Duodenal mucosa (tissue), 2 donors: Measurements from ENCODE around the gene OMG.
"Not testable (repeated sequence)": the region's sequence is repeated elsewhere in the genome, so short reads cannot be mapped to it uniquely, and the experiment has no call there.

ENCODE experiments used
- H3K27ac ChIP-seq: one replicate; pipeline ENCODE4 v1.7.0; 2013; ENCODE audit warnings: low read depth, low read length
- H3K27me3 ChIP-seq, 2 donors: one replicate each; pipeline ENCODE4 v1.7.0; 2013; ENCODE audit warnings: low read length in 2 of 2, control low read depth in 1 of 2; ENCODE audit not compliant: insufficient read depth in 2 of 2, control insufficient read depth in 1 of 2
- H3K36me3 ChIP-seq, 2 donors: one replicate each; pipeline ENCODE4 v1.7.0; 2013; ENCODE audit warnings: low read length in 2 of 2, control low read depth in 1 of 2; ENCODE audit not compliant: insufficient read depth in 2 of 2, control insufficient read depth in 1 of 2
- H3K4me1 ChIP-seq, 2 donors: one replicate each; pipeline ENCODE4 v1.7.0; 2013; ENCODE audit warnings: low read length in 2 of 2, control low read depth in 1 of 2; ENCODE audit not compliant: insufficient read depth in 2 of 2, control insufficient read depth in 1 of 2
- H3K4me3 ChIP-seq, 2 donors: one replicate each; pipeline ENCODE4 v1.7.0; 2013; ENCODE audit warnings: low read length in 2 of 2, low read depth in 1 of 2
- H3K9ac ChIP-seq, 2 donors: one replicate each; pipeline ENCODE4 v1.7.0; 2013; ENCODE audit warnings: low read length in 2 of 2, low read depth in 1 of 2
- H3K9me3 ChIP-seq, 2 donors: one replicate each; pipeline ENCODE4 v1.7.0; 2013; ENCODE audit warnings: low read length in 2 of 2, control low read depth in 1 of 2; ENCODE audit not compliant: control insufficient read depth in 1 of 2

OMG gene

GRCh38 chr17:31320241-31320640, 23.2 kb upstream of the OMG start:
- peak overlapping the region in 1 of 2 donors; percentile 38 for H3K4me3 ChIP-seq
- H3K9ac ChIP-seq = peak overlapping the region in 1 of 2 donors; percentile 67
- peaks cover 0 to 2% of the 10 kb centered on the region in 2 donors for H3K36me3 ChIP-seq
- no peaks in the 10 kb centered on the region for H3K27me3 ChIP-seq
- H3K4me1 ChIP-seq = peaks cover 3 to 15% of the 10 kb centered on the region in 2 donors
- no peaks in the 10 kb centered on the region for H3K9me3 ChIP-seq
- H3K27ac ChIP-seq = peak overlapping the region; percentile 52

- Histone ChIP-seq H3K4me1 (peaks cover 3 to 19% of the 10 kb centered on the region in 2 donors), H3K4me3 (peak overlapping the region; percentile 46 to 55), H3K9me3 (no peaks in the 10 kb centered on the region)
These were observed 22.0 kb upstream of the OMG start for GRCh38 chr17:31318851-31319661.

GRCh38 chr17:31318298-31318801, 21.3 kb upstream of the OMG start:
- peak overlapping the region; percentile 46 to 55 for H3K4me3 ChIP-seq
- no peaks in the 10 kb centered on the region for H3K27me3 ChIP-seq
- peak overlapping the region; percentile 33 to 67 for H3K9ac ChIP-seq
- H3K27ac ChIP-seq = peak overlapping the region; percentile 67
- H3K4me1 ChIP-seq = peaks cover 3 to 19% of the 10 kb centered on the region in 2 donors
- no peaks in the 10 kb centered on the region for H3K9me3 ChIP-seq
- H3K36me3 ChIP-seq = no peaks in the 10 kb centered on the region

More at GRCh38 chr17:31318851-31319661, 22.0 kb upstream of the OMG start:
- Histone ChIP-seq H3K36me3 (no peaks in the 10 kb centered on the region), H3K27me3 (no peaks in the 10 kb centered on the region), H3K27ac (peak overlapping the region; percentile 67), H3K9ac (peak overlapping the region; percentile 33 to 67)

GRCh38 chr17:31314782-31315100, 17.7 kb upstream of the OMG start:
- H3K9me3 ChIP-seq = no peaks in the 10 kb centered on the region
- no peak overlapping the region for H3K4me3 ChIP-seq
- H3K4me1 ChIP-seq = peaks cover 3 to 19% of the 10 kb centered on the region in 2 donors
- no peaks in the 10 kb centered on the region for H3K27me3 ChIP-seq
- no peak overlapping the region for H3K27ac ChIP-seq
- H3K36me3 ChIP-seq = no peaks in the 10 kb centered on the region
- H3K9ac ChIP-seq = no peak overlapping the region

- H3K9me3 ChIP-seq = no peaks in the 10 kb centered on the region
- peak within 1 kb of the TSS; percentile 20 to 48 for H3K4me3 ChIP-seq
- peak within 1 kb of the TSS; percentile 28 for H3K27ac ChIP-seq
- H3K4me1 ChIP-seq = peaks cover 3 to 19% of the 10 kb centered on the region in 2 donors
- H3K27me3 ChIP-seq = no peaks in the 10 kb centered on the region
- H3K9ac ChIP-seq = peak within 1 kb of the TSS in 1 of 2 donors; percentile 48
- H3K36me3 ChIP-seq = no peaks in the 10 kb centered on the region
These were observed 17.1 kb upstream of the OMG start, which contains the start of gene EVI2B for GRCh38 chr17:31313982-31314781. TSS of gene EVI2B (minus strand) at chr17:31314054. CDS start at chr17:31305609, 8,445 bp downstream.

- peak overlapping the region; percentile 10 to 60 for H3K9ac ChIP-seq
- peaks cover 9 to 35% of the 10 kb centered on the region in 2 donors for H3K4me1 ChIP-seq
- not testable (repeated sequence) for H3K9me3 ChIP-seq, H3K27ac ChIP-seq, H3K36me3 ChIP-seq, H3K27me3 ChIP-seq
- H3K4me3 ChIP-seq = peak overlapping the region; percentile 48 to 57
These were observed 15.2 kb upstream of the OMG start for GRCh38 chr17:31312223-31312622.

- no peaks in the 10 kb centered on the region for H3K27me3 ChIP-seq
- H3K4me3 ChIP-seq = peak overlapping the region; percentile 46 to 57
- peaks cover 9 to 28% of the 10 kb centered on the region in 2 donors for H3K4me1 ChIP-seq
- peak overlapping the region; percentile 10 to 60 for H3K9ac ChIP-seq
- H3K36me3 ChIP-seq = no peaks in the 10 kb centered on the region
- no peaks in the 10 kb centered on the region for H3K9me3 ChIP-seq
- peak overlapping the region; percentile 0 for H3K27ac ChIP-seq
These were observed 14.5 kb upstream of the OMG start for GRCh38 chr17:31311526-31311925.

- H3K27ac ChIP-seq = no peak overlapping the region
- peak overlapping the region; percentile 46 to 57 for H3K4me3 ChIP-seq
- no peaks in the 10 kb centered on the region for H3K27me3 ChIP-seq
- H3K9me3 ChIP-seq = no peaks in the 10 kb centered on the region
- H3K4me1 ChIP-seq = peaks cover 8 to 22% of the 10 kb centered on the region in 2 donors
- peaks cover 0 to under 1% of the 10 kb centered on the region in 2 donors for H3K36me3 ChIP-seq
- peak overlapping the region; percentile 10 to 60 for H3K9ac ChIP-seq
These were observed 13.8 kb upstream of the OMG start for GRCh38 chr17:31310886-31311285.

- peaks cover 0 to 5% of the 10 kb centered on the region in 2 donors for H3K36me3 ChIP-seq
- no peaks in the 10 kb centered on the region for H3K27me3 ChIP-seq
- no peak overlapping the region for H3K27ac ChIP-seq
- H3K9me3 ChIP-seq = no peaks in the 10 kb centered on the region
- H3K9ac ChIP-seq = peak overlapping the region in 1 of 2 donors; percentile 35
- H3K4me1 ChIP-seq = peaks cover 6 to 22% of the 10 kb centered on the region in 2 donors
- H3K4me3 ChIP-seq = peak overlapping the region; percentile 15 to 36
These were observed 13.2 kb upstream of the OMG start for GRCh38 chr17:31310260-31310659.

- H3K4me3 ChIP-seq = peak overlapping the region; percentile 31 to 36
- no peaks in the 10 kb centered on the region for H3K9me3 ChIP-seq
- H3K9ac ChIP-seq = no peak overlapping the region
- no peaks in the 10 kb centered on the region for H3K27me3 ChIP-seq
- H3K36me3 ChIP-seq = peaks cover 5 to 12% of the 10 kb centered on the region in 2 donors
- H3K27ac ChIP-seq = no peak overlapping the region
- peaks cover 6 to 19% of the 10 kb centered on the region in 2 donors for H3K4me1 ChIP-seq
These were observed 12.5 kb upstream of the OMG start for GRCh38 chr17:31309556-31309955.
